ENCODE results near the gene MT1H. TPM values are rescaled to one million over a fixed set of nuclear protein-coding genes. Genes with fewer than 3 reads are reported as not detected.
A peak's percentile ranks its signal among the peaks of the same experiment; 100 is the strongest.

Gene MT1H
- total RNA-seq, 2 donors from 2014 or later, result not detected

DNA sequence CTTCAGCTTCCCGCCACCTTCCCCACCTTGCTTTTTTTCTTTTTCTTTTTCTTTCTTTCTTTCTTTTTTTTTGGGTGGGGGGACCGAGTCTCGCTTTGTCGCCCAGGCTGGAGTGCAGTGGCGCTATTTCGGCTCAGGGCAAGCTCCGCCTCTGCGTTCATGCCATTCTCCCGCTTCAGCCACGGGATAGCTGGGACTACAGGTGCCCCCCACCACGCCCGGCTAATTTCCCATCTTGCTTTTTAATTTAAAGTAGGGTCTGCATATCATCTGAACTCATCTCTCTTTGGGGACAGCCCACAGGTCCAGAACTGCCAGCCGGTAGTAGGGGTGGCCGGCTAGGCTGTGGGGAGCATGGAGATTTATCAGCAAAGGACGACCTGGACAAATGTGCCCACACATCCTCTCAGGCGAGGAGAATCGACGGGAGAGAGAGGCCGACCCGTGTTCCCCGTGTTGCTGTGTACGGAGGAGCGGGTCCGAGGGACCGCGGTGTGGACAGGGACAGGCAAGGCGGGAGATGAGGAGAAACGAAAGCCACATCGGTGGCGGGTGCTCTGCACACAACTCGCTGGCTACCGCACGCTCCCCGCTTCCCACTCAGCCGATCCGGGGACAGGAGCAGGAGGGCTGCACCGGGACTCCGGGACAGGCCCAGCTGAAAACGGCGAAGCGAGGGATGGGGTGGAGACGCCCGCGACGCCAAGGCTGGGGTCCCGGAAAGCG lies 34.7 kb upstream of the MT1H start:
- intact Hi-C loops (cut with DNase I), result no loop called here
- ATAC-seq, result no peak

DNA sequence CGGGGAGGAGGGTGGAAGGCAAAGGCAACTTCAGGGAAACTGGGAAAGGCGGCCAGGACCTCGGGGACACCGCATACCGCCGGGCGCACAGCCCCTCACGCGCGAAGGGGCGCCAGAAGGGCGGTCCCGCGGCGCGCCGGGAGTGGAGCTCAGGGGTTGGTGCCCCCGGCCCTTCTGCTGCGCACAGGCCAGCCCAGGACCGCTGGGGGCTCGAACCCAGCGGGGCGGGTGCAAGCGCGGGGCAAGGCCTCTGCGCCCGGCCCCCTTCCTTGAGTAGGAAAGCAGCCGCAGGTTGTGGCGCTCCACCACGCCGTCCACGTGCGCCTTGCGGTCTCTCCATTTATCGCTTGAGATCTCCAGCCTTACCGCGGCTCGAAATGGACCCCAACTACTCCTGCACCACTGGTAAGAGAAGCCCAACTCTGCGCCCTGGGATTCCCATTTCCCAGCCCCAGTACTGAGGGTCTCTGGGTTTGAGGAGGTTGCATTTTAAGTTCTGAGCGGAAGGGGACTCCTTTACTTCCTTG lies 34.1 kb upstream of the MT1H start:
- no peak for ATAC-seq
- intact Hi-C loops (cut with DNase I), result no loop called here
- DNase-seq, result no peak

More for the DNA sequence above, 34.7 kb upstream of the MT1H start:
- DNase-seq, result no peak

DNA sequence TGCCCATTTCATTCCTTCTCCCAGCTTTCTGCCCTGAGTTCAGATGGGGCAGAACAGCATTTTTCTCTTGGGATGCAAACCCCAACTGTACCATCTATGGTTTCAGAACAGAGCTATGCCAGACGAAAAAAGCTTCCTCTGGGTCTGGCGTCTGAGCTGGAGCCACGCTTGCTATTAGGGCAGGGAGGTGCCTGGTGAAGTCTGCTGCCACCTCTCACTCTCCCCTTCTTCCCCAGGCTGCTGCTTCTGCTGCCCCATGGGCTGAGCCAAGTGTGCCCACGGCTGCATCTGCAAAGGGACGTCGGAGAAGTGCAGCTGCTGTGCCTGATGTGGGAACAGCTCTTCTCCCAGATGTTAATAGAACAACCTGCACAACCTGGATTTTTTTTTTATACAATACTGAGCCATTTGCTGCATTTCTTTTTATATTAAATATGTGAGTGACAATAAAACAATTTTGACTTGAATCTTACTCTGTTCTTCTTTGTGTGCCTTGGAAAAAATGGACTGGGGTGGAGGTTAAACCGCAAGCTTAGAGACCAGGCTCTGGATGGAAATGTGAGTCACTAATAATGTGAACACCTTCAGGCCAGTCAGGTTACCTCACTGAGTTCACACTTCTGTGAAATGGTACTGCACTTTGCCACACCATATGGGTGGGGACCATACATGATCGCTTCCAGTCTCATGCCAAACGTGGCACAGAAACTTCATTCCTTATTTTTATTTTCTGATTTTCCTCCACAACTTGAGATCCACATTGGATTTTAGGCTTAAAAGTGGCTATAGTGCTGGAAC lies 32.8 kb upstream of the MT1H start:
- DNase-seq, result no peak
- intact Hi-C loops (cut with DNase I), result no loop called here
- ATAC-seq, result no peak

DNA sequence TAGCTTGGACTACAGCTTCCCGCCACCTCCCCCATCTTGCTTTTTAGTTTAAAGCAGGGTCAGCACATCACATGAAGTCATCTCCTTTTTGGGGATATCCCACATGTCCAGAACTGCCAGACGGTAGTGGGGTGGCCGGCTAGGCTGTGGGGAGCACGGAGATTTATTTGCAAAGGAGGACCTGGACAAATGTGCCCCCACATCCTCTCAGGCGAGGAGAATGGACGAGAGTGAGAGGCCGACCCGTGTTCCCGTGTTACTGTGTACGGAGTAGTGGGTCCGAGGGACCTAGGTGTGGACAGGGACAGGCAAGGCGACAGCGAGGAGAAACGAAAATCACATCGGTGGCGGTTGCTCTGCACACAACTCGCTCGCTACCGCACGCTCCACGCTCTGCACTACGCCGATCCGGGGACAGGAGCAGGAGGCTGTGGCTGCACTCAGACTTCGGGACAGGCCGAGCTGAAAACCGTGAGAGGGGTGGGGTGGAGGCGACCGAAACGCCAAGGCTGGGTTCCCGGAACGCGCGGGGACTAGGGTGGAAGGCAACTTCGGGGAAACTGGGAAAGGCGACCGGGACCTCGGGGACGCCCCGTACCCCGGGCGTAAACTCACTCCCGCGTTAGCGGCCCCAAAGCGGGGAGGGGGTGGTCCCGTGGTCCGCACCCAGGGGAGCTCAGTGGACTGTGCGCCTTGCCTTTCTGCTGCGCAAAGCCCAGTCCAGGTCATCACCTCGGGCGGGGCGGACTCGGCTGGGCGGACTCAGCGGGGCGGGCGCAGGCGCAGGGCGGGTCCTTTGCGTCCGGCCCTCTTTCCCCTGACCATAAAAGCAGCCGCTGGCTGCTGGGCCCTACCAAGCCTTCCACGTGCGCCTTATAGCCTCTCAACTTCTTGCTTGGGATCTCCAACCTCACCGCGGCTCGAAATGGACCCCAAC lies 31.5 kb upstream of the MT1H start, which contains the start of gene MT1A:
Gene MT1A, plus strand, starts transcription at position 853 of the 937 bp plus-strand sequence. Its CDS starts 73 bp downstream, at position 926.
- intact Hi-C loops (cut with DNase I), result loop anchor here in 1 of 2 donors (2.0 kb wide), 1 partner anchor 19 kb away; the partner anchor contains the start of gene MT1F
- DNase-seq (peak; percentile 89), ATAC-seq (peak; percentile 89 to 90)

DNA sequence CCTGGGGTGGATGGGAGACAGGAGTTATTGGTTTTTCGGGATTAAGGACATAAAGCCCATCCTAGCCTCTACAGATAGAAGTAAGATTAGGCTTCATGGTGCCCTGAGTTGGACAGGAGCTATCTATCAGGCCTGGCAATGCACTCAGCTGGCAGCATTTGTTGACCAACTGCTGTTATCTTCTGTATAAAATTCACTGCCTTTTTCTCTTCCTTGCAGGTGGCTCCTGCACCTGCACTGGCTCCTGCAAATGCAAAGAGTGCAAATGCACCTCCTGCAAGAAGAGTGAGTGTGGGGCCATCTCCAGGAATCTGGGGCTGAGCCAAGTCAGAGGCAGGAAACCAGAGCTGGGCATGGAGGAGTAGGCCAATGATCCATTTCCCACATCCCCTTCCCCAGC lies 30.6 kb upstream of the MT1H start:
- intact Hi-C loops (cut with DNase I), result loop anchor here in 1 of 2 donors (2.0 kb wide), 1 partner anchor 18 kb away; the partner anchor contains the start of gene MT1F
- no peak for DNase-seq

DNA sequence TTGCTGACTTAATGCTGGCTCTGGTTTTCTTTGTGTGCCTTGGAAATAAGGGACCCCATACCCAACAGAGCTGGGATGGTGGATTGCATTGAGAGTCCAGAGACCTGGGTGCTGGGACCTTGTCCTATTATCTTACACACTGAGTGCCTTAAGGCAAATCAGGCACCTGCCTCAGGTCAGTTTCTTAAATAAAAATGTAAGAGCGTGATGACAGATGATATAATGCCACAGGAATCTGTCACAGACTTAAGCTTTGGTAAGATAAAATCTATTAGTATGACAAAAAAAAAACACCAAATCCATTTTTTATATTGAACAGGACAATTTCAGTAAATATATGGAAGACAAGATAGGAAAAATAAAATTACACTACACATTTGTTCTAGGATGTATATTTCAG lies 29.5 kb upstream of the MT1H start:
- intact Hi-C loops (cut with DNase I), result no loop called here

More for the DNA sequence above, 30.6 kb upstream of the MT1H start:
- ATAC-seq, result no peak

DNA sequence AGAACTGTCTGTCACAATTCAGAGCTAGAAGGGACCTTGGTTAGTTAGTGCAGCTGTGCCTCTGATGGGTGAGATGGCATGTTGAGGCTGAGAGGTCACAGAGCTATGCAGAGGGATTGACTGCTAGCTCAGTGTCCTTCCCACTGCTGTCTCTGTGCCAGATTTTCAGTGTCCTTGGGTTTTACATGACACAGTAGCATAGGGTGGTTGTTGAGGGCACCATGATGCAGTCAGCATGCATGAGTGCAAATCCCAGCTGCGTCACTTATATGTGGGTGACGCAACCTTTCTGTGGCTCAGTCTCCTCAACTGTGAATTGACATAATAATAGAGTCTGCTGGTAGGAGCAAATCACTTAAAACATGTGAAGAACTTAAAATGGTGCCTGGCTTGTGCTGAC lies 28.4 kb upstream of the MT1H start:
- ATAC-seq (no peak), DNase-seq (no peak)
- intact Hi-C loops (cut with DNase I), result no loop called here

More for the DNA sequence above, 29.5 kb upstream of the MT1H start:
- no peak for ATAC-seq
- DNase-seq, result no peak

DNA sequence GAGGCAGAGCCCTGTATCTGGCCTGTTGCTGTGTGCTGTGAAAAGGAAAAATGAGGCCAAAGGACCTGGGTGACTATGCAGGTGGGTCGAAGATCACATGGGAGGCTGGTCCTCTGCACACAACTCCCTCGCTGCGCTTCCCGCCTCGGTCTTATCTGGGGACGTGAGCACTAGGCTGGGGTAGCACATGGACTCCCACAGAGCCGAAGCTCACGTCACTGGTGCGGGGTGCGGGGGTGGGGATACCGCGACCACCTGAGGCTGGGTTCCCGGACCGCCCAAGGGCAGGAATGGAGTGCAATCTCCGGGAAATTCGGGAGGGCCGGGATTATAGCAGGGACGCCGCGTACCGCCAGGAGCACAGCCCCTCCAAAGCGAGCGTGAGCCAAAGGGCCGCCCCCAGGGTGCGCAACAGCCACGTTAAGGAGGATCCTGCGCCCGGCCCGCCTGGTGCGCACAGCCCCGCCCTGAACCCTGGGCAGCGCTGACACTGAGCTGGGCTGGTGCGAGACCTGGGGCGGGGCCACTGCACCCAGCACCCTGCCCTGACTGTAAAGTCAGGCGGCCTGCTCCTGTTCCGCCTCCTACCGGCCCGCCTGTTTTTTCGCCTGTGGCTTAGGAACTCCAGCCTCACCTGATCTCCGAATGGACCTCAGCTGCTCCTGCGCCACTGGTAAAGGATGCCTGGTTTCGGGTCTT lies 26.4 kb upstream of the MT1H start:
- peak; percentile 87 for DNase-seq
- intact Hi-C loops (cut with DNase I), result no loop called here

DNA sequence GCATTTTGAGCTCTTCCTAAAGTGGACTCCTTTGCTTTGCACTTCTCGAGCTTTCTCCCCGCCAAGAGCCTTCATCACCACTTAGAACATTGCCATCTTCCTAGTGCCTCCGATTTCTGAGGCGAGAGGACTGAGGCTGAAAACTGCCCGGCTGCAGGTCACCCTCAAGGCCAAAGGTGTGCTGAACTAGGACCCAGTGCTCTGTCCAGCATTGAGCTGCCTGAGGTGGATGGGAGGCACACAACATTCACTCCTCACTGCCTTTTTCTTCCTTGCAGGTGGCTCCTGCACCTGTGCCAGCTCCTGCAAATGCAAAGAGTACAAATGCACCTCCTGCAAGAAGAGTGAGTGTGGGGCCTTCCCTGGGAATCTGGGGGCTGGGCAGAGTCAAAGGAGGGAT lies 25.8 kb upstream of the MT1H start:
- intact Hi-C loops (cut with DNase I), result no loop called here
- ATAC-seq (no peak), DNase-seq (no peak)

More for the DNA sequence above, 26.4 kb upstream of the MT1H start:
- ATAC-seq, result peak; percentile 93 to 97

DNA sequence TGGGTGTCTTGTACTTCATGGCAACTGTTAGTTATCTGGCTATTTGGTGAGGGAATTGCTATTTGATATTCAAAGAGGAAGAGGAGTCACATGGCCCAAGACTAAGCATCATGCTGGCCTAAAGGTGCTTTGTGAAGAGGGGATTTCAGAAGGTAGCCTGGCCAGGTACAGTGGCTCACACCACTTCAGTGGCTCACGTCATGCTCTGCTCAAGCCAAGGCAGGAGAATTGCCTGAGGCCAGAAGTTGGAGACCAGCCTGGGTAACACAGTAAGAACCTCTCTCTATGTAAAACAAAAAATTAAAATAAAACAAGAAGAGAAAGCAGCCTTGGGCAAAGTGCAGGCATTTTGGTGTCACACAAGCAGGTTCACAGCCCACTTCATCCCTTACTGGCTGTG lies 24.3 kb upstream of the MT1H start:
- intact Hi-C loops (cut with DNase I), result no loop called here
- no peak for ATAC-seq
- DNase-seq, result no peak

DNA sequence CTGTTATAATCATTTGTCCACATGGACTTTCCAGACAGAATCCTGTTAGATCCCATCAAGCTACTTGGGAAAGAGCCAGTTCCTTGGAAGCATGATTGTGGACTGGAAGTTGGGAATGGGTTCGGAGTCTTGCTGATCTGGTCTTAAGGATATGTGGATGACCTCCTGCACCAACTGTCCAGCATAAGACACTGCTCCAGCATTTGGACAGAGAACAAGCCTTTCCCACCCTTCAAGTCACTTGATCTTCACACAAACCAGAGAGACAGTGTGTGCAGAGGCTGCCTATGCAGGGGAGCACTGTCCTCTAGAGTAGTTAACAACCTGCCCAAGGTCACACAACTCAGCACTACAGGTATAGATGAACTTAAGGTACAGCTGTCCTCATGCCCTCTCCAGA lies 23.8 kb upstream of the MT1H start:
- intact Hi-C loops (cut with DNase I), result no loop called here
- DNase-seq (no peak), ATAC-seq (no peak)

DNA sequence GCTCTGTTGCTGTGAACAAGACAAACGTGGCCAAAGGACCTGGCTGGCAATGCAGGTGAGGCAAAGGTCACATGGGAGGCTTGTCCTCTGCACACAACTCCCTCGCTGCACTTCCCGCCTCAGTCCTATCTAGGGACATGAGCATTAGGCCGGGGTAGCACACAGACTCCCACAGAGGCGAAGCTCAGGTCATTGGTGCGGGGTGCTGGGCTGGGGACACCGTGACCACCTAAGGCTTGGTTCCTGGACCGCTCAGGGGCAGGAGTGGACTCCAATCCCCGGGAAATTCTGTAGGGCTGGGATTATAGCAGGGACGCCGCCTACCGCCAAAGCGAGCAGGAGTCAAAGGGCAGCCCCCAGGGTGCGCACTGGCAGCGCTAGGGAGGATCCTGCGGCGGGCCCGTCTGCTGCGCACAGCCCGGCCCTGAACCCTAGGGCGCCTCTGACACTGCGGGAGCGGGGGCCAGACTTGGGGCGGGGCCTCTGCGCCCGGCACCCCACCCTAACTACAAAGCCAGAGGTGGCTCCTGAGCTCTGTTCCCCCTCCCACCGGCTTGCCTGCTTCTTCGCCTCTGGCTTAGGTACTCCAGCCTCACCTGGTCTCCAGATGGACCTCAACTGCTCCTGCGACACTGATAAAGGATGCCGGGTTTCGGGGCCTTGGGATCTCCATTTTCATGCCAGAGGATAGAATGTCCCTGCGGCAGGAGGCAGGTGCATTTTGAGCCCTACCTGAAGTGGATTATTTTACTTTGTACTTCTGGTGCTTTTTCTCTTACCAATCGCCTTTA lies 21.8 kb upstream of the MT1H start:
- ATAC-seq (no peak), DNase-seq (no peak)
- intact Hi-C loops (cut with DNase I), result no loop called here

DNA sequence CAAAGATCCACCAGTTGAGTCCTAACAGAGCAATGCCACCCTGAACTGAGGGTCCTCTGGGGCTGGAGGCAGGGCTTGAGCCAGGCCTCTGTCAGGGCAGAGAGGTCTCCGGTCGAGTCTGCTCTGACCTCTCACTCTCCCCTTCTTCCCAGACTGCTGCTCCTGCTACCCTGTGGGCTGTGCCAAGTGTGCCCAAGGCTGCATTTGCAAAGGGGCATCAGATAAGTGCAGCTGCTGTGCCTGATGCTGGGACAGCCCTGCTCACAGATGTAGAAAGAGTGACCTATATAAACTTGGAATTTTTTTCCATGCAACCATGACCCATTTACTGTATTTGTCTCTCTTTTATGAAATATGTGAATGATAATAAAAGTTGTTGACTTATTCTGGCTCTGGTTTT lies 20.3 kb upstream of the MT1H start:
- ATAC-seq (no peak), DNase-seq (no peak)
- intact Hi-C loops (cut with DNase I), result no loop called here

DNA sequence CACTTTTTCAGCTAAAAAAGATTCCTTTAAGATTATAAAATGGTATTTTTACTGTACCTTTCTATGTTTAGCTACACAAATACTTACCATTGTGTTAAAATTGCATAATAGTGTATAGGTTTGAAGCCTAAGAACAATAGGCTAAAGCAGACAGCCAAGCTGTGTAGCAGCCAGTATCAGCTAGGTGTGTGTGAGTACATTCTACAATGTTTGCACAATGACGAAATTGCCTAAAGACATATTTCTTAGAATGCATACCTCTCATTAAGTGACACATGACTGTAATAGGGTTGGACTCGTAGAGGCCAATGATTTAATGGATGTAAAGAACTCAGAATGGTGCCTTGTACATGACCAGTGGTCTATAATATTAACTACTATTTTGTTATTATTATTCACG lies 19.8 kb upstream of the MT1H start:
- intact Hi-C loops (cut with DNase I), result no loop called here
- ATAC-seq (no peak), DNase-seq (no peak)

DNA sequence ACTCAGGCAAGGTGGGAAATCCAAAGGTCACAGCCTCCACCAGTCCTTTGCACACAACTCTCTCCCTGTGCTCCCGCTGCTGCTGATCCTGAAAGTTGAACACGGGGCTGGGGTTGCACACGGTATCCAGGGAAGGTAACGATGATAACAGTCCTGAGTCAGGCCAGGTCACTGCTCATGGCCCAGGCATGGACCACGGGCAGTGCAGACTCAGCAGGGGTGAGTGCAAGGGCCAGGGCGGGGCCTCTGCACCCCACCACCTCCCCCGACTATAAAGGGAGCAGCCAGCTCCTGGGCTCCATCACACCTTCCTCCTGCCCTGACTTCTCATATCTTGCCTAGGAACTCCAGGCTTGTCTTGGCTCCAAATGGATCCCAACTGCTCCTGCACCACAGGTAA lies 18.0 kb upstream of the MT1H start, which contains the start of gene MT1B:
Gene MT1B, plus strand, starts transcription at position 301 of the 400 bp plus-strand sequence. Its CDS starts 68 bp downstream, at position 369.
- DNase-seq (no peak), ATAC-seq (no peak)
- intact Hi-C loops (cut with DNase I), result no loop called here

DNA sequence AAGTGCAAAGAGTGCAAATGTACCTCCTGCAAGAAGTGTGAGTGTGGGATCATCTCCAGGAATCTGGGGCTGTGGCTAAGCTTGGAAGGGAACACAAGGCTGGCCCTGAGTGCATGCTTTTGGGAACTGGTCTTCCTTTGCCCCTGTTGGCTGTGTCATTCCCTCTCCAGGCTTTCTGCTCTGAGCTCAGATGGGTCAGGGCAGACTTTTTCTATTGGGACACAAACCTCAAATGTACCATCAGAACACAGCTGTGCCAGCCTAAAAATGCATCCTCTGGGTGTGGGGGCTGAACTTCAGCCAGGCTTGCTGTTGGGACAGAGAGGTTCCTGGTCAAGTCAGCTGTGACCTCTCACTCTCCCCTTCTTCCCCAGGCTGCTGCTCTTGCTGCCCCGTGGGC lies 17.0 kb upstream of the MT1H start:
- intact Hi-C loops (cut with DNase I), result no loop called here

DNA sequence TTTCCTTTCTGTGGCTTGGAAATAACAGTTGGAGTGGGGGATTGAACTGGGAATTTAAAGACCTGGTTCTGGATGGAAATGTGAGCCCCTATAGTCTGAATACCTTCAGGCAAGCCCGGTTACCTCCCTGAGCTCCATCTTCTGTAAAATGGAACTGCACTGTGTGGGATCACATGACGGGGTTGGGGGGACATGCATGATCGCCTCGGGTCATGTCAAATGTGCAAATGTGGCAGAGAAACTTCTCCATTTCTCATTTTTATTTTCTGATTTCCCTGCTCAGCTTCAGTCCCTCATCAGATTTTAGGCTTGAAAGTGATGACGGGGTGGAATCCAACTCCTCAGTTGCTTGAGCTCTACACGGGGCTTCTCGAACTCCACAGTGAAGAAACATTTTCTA lies 16.4 kb upstream of the MT1H start:
- DNase-seq (no peak), ATAC-seq (no peak)
- intact Hi-C loops (cut with DNase I), result no loop called here

More for the DNA sequence above, 17.0 kb upstream of the MT1H start:
- DNase-seq (no peak), ATAC-seq (peak in 1 of 2 donors; percentile 61)

All from left cardiac atrium (tissue), 4 donors.